Measurements from ENCODE around the gene CNOT2.
"Not testable (repeated sequence)": the region's sequence is repeated elsewhere in the genome, so short reads cannot be mapped to it uniquely, and the experiment has no call there.

Gene CNOT2

DNA sequence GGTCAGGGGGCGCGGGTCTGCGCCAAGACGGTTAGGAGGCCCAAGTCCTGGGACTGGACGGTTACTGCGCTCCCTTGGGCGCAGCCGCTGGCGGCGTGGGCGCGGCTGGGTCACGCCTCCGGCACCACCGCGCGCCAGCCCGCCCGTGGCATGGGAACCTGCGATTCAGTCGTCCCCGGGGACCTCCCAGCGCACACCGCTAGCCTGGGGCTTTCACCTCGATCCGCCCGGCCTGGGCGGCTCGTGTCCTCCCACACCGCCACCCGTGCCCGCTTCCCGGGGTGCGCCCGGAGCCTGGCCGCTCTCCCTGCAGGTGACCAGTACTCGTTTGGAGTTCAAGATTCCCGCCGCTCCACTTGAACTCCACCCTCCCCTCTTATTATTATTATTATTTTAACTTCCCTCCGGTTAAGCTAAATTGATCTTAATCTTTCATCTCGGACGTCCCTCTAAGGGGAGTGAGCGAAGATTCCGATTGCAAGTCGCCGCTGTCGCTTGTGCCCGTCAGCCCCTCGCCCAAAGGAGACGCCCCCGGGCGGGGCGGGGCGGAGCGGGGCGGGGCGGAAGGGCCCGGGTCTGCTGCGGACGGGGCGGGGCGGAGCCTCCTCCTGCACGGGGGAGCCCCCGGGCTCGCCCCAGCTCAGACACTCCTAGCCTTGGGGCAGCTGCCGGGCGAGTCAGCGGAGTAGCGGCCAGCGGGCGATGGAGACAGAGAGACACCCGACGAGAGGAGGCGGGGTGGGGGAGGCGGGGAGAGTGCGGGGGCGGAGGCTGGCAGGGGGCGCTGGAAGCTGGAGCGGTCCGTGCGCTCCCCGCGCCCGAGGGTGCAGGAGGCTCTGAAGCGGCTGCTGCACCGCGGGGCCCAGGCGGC, 122.7 kb downstream of the CNOT2 start, which contains the start of gene KCNMB4:
KCNMB4 (plus strand) TSS at position 643 of the 871 bp plus-strand sequence. CDS start 445 bp downstream, outside the sequence.
- DNase-seq (ENCODE audit: low read depth, low spot score): no peak

DNA sequence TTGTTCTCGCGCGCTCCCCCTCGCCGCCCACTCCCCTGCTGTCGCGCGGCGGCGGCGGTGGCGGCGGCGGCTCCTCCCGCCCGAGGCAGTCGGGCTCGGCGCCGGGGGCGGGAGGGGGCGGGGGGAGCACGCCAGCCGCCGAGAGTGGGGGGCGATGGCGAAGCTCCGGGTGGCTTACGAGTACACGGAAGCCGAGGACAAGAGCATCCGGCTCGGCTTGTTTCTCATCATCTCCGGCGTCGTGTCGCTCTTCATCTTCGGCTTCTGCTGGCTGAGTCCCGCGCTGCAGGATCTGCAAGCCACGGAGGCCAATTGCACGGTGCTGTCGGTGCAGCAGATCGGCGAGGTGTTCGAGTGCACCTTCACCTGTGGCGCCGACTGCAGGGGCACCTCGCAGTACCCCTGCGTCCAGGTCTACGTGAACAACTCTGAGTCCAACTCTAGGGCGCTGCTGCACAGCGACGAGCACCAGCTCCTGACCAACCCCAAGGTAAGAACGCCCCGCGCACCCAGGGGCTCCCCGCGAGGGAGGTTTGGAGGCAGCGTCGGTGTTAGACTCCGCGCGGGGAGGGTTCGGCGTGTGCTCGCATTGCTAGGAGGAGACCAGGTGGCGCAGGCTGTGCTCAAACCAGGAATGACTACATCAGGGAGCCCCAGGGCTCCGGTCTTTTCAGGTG, 123.5 kb downstream of the CNOT2 start:
- DNase-seq (ENCODE audit: low read depth, low spot score): no peak

GRCh38 chr12:70367258-70368141, 124.3 kb downstream of the CNOT2 start:
- no peak for DNase-seq (ENCODE audit: low read depth, low spot score)

DNA sequence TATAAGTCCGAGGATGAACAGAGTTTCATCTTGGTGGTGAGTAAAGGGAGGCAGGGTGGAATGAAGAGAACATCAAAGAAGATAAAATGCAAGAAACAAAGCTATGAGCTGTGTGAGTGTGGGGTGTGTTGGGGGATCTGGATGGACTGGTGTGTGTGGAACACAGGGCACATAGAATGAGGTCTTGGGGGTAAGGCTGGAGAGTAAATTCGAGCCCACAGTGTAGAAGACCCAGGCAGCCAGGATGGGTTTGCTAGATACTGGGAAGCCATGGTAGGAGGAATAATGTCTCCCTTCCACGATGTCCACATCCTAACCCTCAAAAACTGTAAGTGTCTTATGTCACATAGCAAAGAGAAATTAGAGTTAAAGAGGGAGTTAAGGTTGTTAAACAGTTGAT, 129.6 kb downstream of the CNOT2 start:
- no peak for DNase-seq (ENCODE audit: low read depth, low spot score)

DNA sequence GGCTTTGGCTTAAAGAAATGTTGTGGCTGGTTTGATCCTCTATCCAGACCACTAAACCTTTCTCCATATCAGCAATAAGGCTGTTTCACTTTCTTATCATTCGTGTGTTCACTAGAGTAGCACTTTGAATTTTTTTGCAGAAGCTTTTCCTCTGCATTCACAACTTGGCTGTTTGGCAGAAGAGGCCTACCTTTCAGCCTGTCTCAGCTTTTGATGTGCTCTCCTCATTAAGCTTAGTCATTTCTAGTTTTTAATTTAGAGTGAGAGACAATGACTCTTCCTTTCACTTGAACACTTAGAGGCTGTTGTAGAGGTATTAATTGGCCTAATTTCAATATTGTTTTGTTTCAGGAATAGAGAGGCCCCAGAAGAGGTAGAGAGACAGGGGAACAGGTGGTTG, 136.6 kb downstream of the CNOT2 start:
- no peak for DNase-seq (ENCODE audit: low read depth, low spot score)

DNA sequence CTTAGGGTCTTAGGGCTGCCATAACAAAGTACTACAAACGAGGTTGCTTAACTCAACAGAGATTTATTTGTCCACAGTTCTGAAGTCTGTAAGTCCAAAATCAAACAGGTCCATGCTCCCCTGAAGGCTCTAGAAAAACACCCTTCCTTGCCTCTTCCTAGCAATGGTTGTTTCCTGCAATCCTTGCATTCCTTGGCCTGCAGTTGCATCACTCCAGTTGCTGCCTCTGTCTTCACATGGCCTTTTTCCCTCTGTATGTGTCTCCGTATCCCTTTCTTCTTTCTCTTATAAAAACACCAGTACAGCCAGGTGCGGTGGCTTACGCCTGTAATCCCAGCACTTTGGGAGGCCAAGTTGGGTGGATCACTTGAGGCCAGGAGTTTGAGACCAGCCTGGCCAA, 140.3 kb downstream of the CNOT2 start:
- no peak for DNase-seq (ENCODE audit: low read depth, low spot score)

DNA sequence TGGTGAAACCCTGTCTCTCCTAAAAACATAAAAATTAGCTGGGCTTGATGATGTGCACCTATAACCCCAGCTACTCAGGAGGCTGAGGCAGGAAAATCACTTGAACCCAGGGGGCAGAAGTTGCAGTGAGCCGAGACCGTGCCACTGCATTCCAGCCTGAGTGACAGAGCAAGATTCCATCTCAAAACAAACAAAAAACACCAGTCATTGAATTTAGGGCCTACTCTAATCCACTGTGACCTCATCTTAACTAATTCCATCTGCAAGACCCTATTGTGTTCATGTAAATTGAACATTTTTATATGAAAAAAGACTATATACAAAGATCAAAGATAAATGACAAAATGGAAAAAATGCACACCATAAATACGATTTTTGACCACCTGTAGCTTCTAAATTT, 140.7 kb downstream of the CNOT2 start:
- no peak for DNase-seq (ENCODE audit: low read depth, low spot score)

GRCh38 chr12:70386771-70387170, 143.5 kb downstream of the CNOT2 start:
- DNase-seq (ENCODE audit: low read depth, low spot score): no peak

DNA sequence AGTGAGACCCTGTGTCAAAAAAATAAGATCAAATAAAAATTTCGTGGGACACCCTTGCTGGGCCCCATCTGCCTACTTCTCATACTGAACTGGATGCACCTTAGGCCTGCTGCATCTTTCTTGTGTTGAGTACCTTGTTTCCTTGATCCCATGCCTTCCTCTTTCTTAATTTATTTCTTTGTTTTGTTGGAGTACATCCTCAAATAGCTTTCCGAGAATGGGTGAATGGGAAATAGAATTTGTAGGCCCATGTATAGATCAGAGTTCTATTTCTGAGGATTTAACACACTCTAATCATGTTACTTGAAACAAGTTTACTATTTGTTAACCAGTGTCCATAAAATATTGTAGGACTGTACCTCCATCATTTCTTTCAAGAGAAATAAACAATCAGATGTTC, 146.4 kb downstream of the CNOT2 start:
- DNase-seq (ENCODE audit: low read depth, low spot score): no peak

DNA sequence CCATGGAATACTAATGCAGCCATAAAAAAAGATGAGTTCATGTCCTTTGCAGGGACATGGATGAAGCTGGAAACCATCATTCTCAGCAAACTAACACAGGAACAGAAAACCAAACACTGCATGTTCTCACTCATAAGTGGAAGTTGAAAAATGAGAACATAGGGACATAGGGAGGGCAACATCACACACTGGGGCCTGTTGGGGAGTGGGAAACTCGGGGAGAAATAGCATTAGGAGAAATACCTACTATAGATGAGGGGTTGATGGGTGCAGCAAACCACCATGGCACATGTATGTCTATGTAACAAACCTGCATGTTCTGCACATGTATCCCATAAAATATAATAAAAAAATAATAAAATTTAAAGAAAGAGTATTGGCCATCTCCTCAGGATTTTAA, 149.4 kb downstream of the CNOT2 start:
- not testable (repeated sequence) for DNase-seq (ENCODE audit: low read depth, low spot score)

DNA sequence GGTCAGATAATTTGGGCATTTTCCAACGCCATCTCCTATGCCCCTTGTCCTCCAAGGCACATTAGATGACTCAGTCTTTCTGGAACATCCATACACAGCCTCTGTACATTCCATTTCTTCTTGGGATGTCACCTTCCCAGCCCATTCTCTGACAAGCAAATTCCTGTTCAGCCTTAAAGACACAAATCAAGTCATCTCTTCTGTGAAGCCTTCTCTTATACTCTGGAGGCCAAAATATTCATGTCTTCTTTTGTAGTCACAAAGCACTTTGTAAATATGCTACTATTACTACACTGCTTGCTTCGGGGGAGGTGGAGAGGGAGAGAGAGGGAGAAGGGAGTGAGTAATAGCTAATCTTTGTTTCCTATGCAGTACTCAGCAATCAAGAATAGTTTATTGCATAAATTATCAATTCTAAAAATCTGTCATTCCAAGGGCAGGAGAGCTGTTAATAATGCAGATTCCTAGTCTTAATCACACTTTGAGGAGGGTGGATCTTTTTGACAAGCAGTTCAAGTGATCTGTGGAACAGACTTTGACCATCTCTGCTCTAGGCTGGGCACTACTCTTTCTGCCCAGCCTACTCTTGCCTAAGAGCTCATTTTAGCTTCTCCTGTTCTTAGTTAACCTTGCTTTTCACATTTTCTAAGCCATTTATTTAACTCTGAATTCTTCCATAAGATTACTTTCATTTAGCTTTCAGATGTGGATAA, 150.7 kb downstream of the CNOT2 start:
- no peak for DNase-seq (ENCODE audit: low read depth, low spot score)

DNA sequence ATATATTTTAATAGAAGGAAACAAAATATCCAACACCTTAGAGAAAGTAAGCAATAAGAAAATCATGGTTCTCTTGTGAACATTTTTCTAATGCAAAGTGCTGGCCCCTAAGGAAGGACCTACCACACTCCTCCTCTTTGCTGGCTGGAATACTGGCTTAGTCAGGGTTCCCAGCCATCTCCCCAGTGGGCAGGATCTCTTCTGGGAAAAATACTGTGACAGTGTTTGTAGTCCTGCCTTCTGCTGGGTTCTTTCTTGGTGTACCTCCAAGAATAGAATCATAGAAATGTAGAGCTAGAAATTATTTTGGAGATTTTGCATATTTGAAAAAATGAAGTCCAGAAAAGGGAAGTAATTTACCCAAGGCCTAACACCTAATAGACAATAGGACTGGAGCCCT, 154.8 kb downstream of the CNOT2 start:
- no peak for DNase-seq (ENCODE audit: low read depth, low spot score)

- no peak for DNase-seq (ENCODE audit: low read depth, low spot score)
Observed at GRCh38 chr12:70398862-70399261, 155.6 kb downstream of the CNOT2 start.

DNA sequence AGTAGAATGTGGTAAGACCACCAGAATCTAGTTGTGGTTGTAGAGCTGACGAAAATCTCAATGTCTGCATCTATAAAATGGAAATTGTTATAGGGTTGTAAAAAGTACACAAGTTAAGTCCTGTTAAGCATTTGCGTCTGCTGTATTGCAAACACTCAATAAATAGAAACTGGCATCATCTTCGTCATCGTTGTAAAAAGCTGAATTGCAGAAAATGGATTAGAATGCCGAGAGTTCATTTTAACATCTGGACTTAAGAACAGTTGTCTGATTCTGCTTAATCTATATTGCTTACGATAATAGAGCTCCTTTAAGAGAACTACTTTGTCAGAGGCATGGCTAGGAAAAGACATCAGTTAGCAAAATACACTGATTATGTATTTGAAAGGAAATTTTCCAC, 156.1 kb downstream of the CNOT2 start:
- DNase-seq (ENCODE audit: low read depth, low spot score): no peak

DNA sequence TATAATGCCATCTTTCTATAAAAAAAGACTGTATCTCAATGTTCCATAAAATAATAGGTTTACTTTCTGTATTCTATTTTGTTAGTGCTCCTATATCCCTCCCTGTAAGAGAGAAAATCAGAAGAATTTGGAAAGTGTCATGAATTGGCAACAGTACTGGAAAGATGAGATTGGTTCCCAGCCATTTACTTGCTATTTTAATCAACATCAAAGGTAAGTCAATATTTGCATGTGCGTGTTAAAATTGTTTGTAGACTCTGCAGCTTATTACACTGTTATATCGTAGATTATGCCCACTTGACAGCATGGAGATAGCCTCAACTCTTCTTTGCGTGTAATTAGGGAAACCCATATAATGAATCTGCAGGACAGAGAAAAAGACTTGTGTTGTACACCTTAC, 156.9 kb downstream of the CNOT2 start:
- no peak for DNase-seq (ENCODE audit: low read depth, low spot score)

GRCh38 chr12:70402597-70402996, 159.4 kb downstream of the CNOT2 start:
- no peak for DNase-seq (ENCODE audit: low read depth, low spot score)

- DNase-seq (ENCODE audit: low read depth, low spot score): no peak
Observed at GRCh38 chr12:70403826-70404225, 160.6 kb downstream of the CNOT2 start.
